HG03378 (cell line): Measurements from ENCODE around the gene EIF3J.

Experiments
- ATAC-seq: cut with Tn5 transposase; IDR thresholded peaks from one replicate; pipeline ENCODE4 v1.9.1; 2021; ENCODE audit warnings: mild to moderate bottlenecking, moderate library complexity; ENCODE audit not compliant: unreplicated experiment

The EIF3J gene

DNA sequence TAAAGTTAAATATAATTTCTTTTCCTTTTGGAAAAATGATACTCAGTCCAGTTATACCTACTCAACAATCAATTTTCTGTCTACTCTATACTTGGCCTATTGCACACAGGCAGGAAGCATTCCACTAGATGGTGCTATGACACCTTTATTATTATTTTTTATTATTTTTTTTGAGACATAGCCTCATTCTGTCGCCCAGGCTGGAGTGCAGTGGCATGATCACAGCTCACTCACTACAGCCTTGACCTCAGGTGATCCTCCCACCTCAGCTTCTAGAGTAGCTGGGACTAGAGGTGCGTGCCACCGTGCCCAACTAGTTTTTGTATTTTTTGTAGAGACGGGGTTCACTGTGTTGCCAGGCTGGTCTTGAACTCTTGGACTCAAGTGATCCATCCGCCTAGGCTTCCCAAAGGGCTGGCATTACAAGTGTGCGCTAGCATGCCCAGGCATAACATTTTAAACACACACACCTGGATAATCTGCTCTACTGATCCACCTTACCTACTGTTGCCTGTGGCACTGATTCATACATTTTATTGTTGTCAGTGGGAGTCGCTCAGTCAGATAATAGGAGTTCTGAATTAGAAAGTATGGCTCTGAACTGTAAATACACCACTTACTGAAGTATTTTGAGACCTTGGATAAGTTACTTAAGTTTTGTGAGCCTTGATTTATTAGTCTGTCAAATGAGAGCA is 56.2 kb downstream of the EIF3J start:
- ATAC-seq, result no peak

- no peak for ATAC-seq
These were observed 58.3 kb downstream of the EIF3J start for GRCh38 chr15:44595246-44595645.

DNA sequence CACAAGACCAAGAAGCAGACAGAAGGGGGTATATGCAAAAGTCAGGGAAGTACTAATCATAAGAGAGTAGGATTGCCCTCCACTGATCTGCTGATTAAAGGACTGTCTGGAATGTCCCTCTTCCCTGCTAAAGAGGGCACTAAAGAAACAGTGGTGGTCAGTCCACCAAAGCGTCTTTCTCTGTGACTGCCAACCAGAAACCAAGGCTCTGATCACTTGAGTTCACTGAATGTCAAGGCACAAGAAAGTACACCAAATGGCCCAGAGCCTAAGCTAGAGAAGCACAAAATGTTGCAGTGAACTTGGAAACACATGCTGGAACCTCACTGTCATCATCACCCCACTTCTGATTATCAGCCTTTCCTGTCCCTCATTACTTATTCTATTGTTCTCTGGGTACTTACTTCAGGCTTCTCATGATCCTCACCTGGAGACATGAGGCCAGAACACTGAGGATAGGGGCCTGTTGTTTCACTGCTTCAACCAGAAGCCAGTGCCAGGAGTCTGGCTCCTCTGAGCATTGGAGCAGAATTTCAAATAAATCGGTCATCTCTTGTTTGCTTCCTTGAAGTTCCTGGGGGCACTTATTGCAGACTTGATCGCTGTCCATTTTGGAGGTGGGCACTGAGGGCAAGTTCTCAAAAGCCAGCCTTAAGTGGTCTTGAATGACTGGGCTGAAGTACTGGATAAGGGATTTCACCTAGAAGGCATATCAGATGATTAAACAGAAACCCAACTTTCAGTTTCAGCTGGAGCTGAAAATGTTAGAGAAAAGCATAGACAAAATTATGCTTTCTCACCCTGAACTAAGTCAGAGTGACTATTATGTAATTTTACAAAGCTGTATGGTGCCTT is 58.9 kb downstream of the EIF3J start:
- ATAC-seq, result no peak

DNA sequence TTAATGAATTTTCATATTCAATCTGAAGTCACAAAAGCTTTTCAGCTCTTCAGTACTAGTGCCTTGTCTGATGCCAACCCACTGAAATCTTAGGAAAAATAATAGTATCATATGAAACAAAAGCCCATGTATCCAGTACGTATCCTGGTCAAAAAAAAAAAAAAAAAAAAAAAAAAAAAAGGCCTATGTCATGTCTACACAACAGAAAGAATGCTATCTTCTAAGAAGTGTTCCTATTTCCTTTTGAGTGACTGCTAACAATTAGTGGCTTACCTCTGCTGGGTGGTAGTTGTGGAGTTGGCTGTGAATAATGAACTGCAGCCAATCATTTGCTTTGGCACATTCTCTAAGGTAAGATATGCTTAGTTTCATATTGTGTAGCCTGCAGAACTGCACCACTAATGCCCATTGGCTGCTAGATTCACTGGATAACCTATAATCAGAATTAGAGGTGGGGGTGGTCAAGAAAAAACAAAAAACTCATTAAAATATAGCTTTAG is 59.6 kb downstream of the EIF3J start:
- ATAC-seq, result no peak

DNA sequence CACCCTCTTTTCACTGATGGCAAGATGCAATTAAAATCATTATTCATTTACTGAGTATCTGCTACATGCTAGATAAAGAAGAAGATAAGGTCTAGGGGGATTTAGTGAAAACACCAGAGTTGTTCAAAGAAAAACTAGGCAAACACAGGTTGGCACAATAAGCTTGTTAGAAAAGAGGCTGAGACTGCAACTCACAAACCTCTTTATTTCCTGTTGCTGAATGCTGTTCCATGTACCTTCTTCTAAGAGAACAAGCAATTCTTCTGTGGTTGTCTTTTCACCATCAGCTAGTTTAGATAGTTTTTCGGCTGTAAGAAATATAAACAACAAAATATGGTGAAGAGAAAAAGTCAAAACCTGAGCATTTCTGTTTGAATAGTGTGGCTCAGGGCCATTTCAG is 61.1 kb downstream of the EIF3J start:
- ATAC-seq, result no peak

DNA sequence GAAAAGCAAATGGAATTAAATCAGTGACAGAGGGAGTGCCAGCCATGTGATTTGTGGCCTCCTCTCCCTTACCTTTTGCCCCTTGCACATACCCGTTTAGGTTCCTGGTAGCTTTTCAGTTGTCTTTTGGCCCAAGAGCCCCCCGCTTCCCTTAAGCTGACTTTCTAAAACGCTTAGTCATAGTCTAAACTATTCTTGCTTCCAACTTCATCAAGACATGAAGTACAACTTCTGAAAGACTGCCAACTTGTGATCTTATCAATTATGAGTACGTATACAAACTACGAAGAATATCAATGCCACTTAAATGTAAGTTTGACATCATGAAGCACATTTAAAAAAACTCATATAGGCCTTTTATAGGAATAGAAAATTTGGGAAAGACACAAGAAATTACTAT is 61.9 kb downstream of the EIF3J start:
- ATAC-seq, result no peak

- no peak for ATAC-seq
These were observed 66.2 kb downstream of the EIF3J start for GRCh38 chr15:44603126-44603525.

DNA sequence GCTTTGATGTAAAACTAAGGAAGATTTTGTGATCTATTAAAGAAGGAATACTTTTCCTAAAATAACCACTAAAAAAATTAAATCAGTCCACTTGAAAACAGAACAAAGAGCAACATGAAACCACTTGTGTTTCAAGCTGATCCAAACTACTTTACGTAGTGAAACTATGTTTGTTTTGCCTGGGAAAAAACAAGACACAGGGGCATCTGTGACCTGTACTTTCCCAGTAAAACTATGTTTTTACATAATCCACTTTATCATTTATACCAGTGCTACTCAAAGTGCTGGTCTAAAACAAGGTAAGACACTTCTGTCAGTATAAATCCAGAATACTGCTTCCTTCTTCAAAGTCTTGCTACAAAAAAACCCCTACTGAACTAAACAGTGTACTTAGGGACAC is 69.8 kb downstream of the EIF3J start:
- ATAC-seq, result no peak
